GM18502 (cell line): Measurements from ENCODE around the gene SRC.

Experiments
- ATAC-seq: cut with Tn5 transposase; IDR thresholded peaks from one replicate; pipeline ENCODE4 v1.9.1; 2021; ENCODE audit warnings: mild to moderate bottlenecking; ENCODE audit not compliant: unreplicated experiment, poor library complexity

The SRC gene

GRCh38 chr20:37314617-37315016 is 31.3 kb upstream of the SRC start:
- ATAC-seq = no peak

DNA sequence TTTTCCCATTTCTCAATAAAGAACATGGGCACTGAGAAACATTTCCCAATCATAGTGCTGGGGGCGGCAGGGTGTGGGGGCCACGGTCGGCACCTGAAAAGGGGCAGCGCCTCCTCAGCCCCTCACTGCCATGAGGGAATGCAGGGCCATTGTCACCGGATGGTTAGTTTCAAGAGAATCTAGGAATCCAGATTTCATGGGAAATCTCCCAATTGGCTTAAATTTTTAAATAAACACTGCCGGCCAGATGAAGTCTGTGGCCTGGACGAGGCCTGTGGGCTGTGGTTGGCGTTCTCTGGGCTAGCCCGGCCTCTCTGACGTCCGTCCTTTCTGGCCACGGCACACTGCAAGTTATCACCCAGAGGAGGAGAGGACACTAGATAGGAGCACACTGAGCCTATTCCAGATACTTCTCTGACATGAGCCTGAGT is 30.9 kb upstream of the SRC start:
- no peak for ATAC-seq

DNA sequence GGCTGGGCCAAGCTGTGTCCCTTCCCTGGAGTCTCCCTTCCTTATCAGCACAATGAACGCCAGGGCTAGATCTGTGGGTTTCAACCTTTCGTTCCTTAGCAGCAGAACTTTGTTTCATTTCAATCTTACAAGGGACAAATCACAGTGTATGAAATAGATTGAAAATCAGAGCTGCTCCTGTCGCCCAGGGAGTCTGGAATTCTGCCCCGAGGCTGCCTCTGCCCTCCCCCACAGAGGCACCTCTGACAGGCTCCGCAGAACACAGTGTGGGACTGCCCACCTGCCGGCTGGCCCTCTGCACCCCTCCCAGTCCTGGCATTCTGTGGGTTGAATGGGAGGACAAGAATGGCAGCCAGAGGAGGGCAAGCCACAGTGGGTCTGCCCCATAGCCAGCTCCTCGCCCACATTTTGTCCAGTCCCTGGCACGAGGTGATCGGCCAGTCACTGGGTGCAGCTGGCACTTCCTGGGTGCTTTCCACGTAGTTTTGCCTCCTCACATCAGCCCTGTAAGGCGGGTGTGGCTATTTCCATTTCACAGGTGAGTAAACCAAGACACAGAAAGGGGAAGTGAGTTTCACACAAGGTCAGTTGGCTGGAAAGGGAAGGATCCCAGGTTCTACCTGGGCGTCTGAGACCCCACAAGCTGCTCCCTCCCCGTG is 30.4 kb upstream of the SRC start:
- peak; percentile 53 for ATAC-seq

DNA sequence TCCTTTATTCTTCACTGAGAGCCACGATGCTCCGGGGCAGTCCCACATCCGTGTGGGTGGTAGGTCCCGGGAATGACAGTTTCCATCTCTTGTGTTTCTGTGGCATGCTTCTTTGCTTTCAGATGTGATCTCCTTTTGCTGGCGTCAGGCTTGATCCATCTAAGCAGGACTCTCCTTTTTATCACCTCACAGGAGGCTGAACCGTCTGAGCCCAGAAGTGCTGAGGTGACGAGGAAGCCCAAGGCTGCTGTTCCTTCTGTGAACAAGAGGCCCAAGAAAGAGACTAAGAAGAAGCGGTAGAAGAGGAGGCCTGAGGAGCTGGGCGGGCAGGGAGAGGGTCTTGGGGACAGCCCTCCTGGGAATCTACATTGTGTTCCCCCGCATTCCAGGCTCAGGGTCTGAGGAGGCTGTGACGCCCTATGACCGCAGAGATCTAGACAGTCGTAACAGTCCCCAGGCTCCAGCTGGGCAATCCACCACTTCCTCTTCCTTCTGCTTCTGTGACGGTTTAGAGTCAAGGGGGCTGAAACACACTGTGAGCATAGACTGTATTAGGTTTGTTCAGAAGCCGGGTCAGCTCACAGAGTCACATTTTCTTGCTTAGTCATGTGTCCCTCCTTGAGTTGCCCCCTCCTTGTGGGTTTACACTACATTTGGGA is 29.7 kb upstream of the SRC start:
- peak; percentile 76 for ATAC-seq

DNA sequence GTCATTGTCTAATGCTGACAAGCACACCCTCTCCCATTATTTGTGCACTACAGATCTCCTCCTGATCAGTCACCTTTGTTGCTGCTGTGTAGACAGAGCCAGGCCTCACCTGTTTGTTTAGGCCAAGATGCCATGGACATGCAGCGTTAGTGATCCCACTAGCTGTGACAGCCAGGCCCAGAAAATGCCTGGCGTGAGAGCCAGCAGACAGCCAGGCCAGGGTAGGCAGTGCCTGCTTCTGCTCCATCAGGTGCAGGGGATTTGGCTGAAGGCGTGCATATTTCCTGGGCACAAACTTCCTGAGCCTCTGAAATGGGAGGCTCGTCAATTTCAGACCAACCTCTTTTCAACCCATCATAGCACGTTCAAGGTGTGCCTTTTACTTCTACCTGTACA is 29.2 kb upstream of the SRC start:
- ATAC-seq = no peak

DNA sequence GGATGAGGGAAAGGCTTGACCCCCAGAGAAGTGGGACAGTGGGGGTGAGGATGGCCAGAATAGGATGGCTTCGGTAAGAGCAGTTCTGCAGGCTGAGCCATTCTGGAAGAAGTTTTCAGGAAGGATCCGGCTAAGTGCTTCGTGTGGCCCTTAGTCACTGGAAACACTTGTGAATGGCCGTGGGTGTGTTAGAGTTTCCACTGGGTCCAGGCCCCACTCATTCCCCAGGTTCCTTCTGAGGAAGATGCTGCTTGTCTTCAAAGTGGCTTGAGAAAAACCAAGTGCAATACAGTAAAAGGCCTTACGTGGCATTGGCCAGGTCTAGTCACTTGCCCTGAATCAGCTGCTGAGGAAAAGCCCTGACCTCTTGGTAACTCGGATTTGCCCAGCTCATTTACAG is 28.6 kb upstream of the SRC start:
- ATAC-seq = no peak

DNA sequence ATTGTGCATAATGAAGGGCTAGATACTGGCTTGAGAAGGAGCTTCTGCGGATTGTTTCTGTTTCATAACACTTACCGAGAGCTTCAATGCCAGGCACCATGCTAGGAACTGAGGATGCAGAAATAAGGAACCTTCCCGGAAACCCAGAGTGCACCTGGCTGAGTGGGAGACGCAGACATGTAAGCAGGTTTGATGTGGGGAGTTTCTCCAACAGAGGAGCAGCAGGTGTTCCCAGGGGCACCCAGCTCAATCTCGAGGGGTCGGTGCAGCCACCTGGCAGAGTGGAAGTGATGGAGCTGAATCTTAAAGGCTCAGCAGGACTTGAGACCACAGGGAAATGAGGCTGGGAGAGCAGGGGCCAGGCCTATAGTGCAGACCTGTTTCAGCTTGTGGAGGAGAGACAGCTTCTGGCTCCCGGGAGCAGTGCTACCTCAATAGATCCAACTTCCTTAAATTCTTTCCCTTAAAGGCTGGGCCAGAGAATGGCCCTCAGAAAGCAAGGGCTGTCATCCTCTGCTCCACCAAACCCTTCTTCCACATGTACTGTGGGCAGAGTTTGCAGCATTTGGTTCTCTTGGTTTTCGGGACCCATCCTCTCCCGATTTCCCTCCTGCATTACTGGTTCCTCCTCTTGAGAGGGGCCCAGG is 27.8 kb upstream of the SRC start:
- ATAC-seq = no peak

DNA sequence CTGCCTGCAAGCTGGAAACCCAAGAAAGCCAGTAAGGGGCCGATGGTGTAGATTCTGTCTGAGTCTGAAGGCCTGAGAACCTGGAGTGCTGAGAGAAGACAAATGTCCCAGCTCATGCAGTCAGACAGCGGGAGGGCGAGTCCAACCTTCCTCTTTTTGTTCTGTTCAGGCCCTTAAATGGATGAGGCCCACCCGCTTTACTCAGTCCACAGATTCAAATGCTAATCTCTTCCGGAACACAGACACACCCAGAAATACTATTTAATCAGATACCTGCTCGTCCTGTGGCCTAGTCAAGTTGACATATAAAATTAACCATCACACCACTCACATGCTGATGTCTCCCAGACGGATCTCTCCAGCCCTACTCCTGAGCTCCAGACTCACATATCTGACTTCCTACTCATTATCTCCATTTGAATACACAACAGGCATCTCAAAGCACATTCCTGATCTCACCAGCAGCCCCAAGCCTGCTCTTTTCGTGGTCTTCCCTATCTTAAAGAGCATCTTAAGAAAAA is 26.7 kb upstream of the SRC start:
- no peak for ATAC-seq

DNA sequence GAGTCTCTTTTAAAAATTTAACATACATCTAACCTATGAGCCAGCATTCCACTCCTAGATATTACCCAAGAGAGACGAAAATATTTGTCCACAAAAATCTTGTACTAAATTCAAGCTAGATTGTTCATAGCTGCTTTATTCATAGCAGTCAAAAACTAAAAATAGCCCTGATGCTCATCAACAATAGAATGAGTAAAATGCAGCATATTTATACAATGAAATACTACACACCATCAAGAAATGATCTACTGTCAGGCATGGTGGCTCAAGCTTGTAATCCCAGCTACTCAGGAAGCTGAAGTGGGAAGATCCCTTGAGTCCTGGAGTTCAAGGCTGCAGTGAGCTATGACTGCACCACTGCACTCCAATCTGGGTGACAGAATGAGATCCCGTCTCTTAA is 22.0 kb upstream of the SRC start:
- no peak for ATAC-seq

GRCh38 chr20:37325206-37325605 is 20.7 kb upstream of the SRC start:
- no peak for ATAC-seq

GRCh38 chr20:37326666-37327065 is 19.3 kb upstream of the SRC start:
- no peak for ATAC-seq

DNA sequence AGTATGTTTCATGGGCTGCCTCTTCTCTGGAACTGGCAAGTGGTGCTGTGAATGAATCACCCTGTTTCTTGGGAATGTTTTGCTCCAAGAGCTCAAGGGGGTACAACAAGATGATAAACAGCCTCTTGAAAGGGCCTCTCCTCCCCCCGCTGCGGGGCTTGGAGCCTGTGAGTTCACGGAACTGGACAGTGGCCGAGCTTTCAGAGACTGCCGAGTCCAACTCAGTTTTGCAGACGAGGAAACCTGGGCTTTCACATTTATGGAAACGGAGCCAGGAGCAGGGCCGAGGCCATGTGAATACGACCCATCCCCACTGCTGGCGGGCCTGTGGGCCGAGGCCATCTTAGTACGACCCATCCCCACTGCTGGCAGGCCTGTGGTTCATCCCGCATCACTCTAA is 18.2 kb upstream of the SRC start:
- no peak for ATAC-seq

DNA sequence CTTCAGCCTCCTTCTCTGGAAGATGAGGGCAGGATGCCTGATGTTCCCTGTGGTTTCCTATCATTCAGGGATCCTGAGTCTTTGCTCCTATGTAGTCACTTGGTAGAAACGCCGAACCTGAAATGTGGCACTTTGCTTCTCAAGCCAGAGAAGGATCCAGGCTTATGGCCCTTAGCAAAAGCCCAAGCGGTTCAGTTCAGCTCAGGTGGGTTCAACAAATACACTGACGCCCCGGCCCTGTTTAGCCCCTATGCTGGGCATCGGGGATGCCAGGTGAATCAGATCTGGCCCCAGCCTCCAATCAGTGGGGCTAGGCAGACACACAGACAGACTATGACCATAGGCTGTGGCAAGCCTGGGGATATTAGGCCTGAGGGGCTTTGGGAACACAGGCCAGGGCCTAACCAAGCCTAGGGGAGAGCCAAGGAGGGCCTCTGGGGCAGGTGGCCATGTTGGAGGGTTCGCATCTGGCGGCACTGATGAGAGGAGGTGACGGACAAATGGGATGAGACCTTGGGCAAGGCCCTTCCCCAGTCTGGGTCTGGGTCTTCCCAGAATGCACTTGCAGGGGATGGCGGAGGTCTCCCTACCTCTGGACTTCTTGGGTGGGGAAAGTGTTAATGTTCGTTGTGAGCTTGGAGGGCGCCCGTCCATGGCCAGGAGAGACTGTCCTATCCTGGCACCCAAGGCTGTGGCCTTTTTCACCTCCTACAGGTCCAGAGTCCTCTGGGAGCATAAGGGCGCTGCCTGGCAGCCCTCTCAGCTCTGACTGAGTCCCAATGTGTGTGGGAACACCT is 17.6 kb upstream of the SRC start:
- no peak for ATAC-seq

DNA sequence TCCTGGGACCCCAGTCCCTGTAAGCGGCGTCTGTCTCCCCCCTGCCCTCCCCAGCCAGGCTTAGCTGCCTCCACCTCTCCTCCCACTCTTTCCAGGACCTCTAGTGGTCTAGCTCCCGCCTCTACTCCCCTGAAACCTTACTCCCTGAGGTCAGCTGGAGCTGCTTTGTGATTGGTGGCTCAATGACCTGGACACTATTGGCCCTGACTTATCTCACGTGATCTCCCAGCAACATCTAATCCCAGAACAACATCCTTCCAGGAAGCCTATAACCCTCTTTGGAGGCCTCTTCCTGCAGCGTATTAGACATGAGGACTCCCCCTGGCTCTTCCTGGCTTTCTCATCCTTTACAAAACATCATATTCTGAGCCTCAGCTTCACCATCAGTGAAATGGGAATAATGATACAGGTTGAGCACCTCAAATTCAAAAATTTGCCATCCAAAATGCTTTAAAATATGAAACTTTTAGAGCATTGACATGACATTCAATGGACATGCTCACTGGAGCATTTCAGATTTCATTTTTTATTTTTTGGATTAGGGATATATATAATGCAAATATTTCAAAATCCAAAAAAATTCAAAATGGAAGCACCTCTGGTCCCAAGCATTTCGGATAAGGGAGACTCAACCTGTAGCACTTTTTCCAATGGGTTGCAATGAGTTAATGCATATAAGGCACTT is 16.3 kb upstream of the SRC start:
- no peak for ATAC-seq

DNA sequence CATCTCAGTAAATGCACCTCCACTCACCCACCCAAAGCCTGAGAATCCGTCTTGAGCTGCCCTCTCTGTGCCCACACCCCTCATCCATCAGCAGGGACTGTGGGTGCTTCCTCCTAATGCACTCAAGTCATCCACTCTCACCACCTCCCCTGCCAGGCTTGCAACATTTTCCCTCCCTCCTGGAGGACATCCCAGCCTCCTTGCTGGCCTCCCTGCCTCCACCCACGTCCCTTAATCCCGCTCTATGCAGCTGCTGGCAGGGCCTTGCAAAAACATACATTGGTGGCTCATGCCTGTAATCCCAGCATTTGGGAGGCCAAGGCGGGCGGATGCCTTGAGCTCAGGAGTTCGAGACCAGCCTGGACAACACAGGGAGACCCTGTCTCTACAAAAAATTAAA is 15.6 kb upstream of the SRC start:
- ATAC-seq = no peak

DNA sequence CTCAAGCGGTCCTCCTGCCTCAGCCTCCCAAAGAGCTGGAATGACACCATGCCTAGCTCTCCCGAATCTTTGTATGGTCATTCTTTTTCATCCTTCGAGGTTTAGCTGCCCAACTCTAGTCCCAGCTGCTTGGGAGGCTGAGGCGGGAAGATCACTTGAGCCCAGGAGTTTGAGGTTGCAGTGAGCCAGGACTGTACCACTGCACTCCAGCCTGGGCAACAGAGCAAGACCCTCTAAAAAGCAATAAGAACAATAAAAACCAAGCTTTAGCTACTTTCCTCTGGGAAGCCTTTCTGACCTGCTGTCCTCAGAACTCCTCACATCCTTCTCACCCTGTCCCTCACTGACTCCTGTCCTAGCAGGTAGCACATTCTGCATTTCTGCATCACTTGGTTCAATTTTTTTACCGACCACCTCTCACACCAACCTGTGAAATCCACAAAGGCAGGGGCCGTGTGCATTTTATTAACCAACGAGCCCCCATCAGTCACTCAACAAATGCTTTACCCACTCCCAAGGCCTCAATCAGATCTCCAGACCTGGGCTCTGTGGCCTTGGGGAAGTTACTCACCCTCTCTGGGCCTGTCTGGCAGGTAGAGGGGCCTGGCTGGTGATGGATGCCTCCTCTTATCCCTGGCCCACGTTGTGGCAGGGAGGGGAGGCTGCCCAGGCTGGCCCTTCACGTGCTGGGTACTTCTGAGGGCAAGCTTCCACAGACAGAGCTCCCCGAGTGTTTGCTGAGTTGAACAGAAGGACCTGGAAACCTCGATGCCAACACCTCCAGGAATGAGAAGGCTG is 14.7 kb upstream of the SRC start:
- ATAC-seq = no peak

DNA sequence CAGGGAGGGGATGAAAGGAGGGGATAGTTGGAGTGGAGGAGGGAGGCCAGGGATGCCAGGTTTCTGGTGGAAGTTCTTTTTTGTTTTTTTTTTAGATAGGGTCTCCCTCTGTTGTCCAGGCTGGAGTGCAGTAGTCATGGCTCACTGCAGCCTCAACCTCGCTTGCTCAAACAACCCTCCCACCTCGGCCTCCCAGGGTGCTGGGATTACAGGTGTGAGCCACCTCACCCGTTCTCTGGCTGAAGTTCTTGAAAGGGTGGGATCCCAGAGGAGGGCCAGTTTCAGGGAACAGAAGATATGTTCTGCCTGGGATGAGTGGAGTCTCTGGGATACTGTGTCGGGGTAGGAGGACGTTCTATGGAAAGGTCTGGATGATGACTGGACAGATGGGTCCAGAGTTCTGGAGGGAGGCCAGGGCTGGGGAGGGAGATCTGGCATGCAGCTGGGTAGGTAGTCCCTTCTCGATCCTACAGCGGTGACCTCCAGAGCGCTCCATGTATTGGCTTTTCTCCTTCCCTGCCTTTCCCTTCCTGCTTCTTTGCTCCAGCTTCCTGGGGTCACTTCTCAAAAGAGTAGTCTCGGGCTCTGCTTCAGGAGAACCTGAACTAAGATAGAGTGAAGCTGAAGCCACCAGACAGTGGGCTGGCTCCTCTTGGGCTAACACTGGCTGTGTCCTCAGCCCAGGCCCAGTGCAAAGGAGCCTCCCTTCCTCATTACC is 12.7 kb upstream of the SRC start:
- ATAC-seq = no peak

- no peak for ATAC-seq
Measured at GRCh38 chr20:37333848-37334318, 12.1 kb upstream of the SRC start.

- ATAC-seq = no peak
Measured at GRCh38 chr20:37334450-37334849, 11.5 kb upstream of the SRC start.
